Measurements from ENCODE around the gene RTBDN.
"Not testable (repeated sequence)": the region's sequence is repeated elsewhere in the genome, so short reads cannot be mapped to it uniquely, and the experiment has no call there.

RTBDN gene

GRCh38 chr19:12847159-12848139, 13.1 kb upstream of the RTBDN start:
- H3K4me3 ChIP-seq (ENCODE audit: low read length): no peak overlapping the region
- peak; percentile 81 for DNase-seq (ENCODE audit: low read depth)
- peak; percentile 61 for TF ChIP-seq CTCF (IDR thresholded peaks at IDR 0.05; ENCODE audit: insufficient read depth, low read depth, low read length, missing control alignments)

- DNase-seq (ENCODE audit: low read depth); H3K4me3 ChIP-seq (ENCODE audit: low read length): not testable (repeated sequence)
Measured at GRCh38 chr19:12846613-12847012, 12.2 kb upstream of the RTBDN start.

GRCh38 chr19:12843999-12844732, 9.8 kb upstream of the RTBDN start:
- peak; percentile 22 for DNase-seq (ENCODE audit: low read depth)
- no peak for TF ChIP-seq CTCF (IDR thresholded peaks at IDR 0.05; ENCODE audit: insufficient read depth, low read depth, low read length, missing control alignments)
- no peak overlapping the region for H3K4me3 ChIP-seq (ENCODE audit: low read length)

DNA sequence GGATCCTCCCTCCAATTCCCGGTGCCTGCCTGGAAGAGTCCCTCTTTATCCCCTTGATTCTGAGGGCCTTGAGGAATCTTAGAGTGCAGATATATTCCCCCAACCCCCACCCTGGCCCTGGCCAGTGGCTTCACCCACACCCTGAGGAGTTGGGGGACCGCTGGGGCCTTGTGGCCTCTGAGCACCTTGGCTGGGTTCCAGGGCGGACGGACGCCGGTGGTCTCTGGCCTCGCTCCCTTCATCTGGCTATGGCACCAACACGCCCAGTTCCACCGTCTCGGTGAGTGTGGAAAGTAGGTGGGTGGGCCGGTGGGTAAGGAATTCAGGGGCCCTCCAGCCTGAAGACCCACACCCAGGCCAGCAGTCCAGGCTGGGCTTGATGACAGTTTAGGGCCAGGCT, 8.9 kb upstream of the RTBDN start:
- DNase-seq (ENCODE audit: low read depth): no peak
- no peak overlapping the region for H3K4me3 ChIP-seq (ENCODE audit: low read length)
- no peak for TF ChIP-seq CTCF (IDR thresholded peaks at IDR 0.05; ENCODE audit: insufficient read depth, low read depth, low read length, missing control alignments)

DNA sequence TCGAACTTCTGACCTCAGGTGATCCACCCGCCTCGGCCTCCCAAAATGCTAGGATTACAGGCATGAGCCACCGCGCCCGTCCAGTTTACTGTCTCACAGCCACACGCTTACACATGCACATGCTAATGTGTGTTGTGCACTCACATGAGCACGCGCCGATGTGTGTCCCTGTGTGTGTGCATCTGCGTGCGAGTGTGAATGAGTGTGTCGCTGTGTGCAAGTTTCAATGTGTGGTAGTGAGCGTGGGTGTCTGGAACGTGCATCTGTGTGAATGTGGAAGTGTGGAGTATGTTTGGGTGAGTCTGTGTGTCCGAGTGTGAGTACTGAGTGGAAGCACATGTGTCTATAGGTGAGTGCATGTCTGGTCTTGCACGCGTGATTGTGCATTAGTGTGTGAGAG, 8.1 kb upstream of the RTBDN start:
- no peak overlapping the region for H3K4me3 ChIP-seq (ENCODE audit: low read length)
- TF ChIP-seq CTCF (IDR thresholded peaks at IDR 0.05; ENCODE audit: insufficient read depth, low read depth, low read length, missing control alignments): no peak
- DNase-seq (ENCODE audit: low read depth): no peak

DNA sequence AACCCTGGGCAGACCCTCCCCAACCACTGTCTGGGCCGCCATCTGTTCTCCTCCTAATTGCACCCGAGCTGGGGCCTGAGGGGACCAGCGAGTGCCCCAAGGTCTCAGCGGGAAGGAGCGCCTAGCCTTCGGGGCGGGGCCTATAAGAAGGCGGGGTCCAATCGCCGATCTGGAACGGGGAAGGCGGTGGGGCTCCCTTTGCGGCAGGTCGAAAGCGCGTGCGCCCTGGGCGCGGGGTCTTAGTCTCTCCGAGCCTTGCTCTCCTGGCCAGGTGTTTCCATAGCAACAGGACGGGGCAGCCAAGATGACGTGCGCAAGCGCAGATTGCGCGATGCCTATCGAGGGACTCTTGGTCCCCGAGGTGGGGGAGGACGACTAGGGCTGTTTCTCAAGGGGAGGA, 6.7 kb upstream of the RTBDN start:
- H3K4me3 ChIP-seq (ENCODE audit: low read length): peak overlapping the region; percentile 21
- TF ChIP-seq CTCF (IDR thresholded peaks at IDR 0.05; ENCODE audit: insufficient read depth, low read depth, low read length, missing control alignments): no peak

More for the DNA sequence above, 6.7 kb upstream of the RTBDN start:
- DNase-seq (ENCODE audit: low read depth): peak; percentile 24
